Colonic mucosa (tissue), 4 donors: ENCODE results near the gene TNP1. TPM values are rescaled to one million over a fixed set of nuclear protein-coding genes. Genes with fewer than 3 reads are reported as not detected.

Source experiments
- DNase-seq: peaks from one replicate; pipeline ENCODE4 v3.0.0-alpha.2; 2020
- H3K27ac ChIP-seq: fragments of 200-600 bp; one replicate; pipeline ENCODE4 v1.8.0; 2021
- H3K27me3 ChIP-seq: fragments of 200-600 bp; one replicate; pipeline ENCODE4 v1.8.0; 2021
- H3K36me3 ChIP-seq: fragments of 200-600 bp; one replicate; pipeline ENCODE4 v1.8.0; 2021
- H3K4me1 ChIP-seq: fragments of 200-600 bp; one replicate; pipeline ENCODE4 v1.8.0; 2021; ENCODE audit warnings: mild to moderate bottlenecking
- H3K4me3 ChIP-seq: fragments of 200-600 bp; one replicate; pipeline ENCODE4 v1.8.0; 2021
- H3K9ac ChIP-seq, 2 donors: one replicate each; pipeline ENCODE4 v1.7.0; 2013; ENCODE audit warnings: control low read depth in 2 of 2, low read depth in 2 of 2, low read length in 2 of 2
- H3K9me3 ChIP-seq: fragments of 200-600 bp; one replicate; pipeline ENCODE4 v1.8.0; 2021
- intact Hi-C: fragments of 100-400 bp; cut with DNase I; formaldehyde crosslinking; loops from one replicate; pipeline ENCODE4 v1.14.1; 2022
- total RNA-seq, 2 donors: library from RNA; stranded (reverse); fragmentation: NEBNext Ultra II Directional in 1 of 2; extraction: Animal tissue kit (Norgen Biotek cat#: 25700) in 1 of 2; gene quantifications; one replicate each; pipeline ENCODE4 v1.2.1, GENCODE V29; 2021
- TF ChIP-seq, protein P1 (sequence below): fragments of 200-600 bp; IDR thresholded peaks from one replicate; pipeline ENCODE4 v1.8.0; 2022; ENCODE audit warnings: antibody characterized with exemption, mild to moderate bottlenecking
- donor health status: healthy.
- donor health status: DM: no; HTN: no; CAD: no.
- donor health status: DM: no; HTN: no; CAD: no.

Gene TNP1
- not detected for total RNA-seq

DNA sequence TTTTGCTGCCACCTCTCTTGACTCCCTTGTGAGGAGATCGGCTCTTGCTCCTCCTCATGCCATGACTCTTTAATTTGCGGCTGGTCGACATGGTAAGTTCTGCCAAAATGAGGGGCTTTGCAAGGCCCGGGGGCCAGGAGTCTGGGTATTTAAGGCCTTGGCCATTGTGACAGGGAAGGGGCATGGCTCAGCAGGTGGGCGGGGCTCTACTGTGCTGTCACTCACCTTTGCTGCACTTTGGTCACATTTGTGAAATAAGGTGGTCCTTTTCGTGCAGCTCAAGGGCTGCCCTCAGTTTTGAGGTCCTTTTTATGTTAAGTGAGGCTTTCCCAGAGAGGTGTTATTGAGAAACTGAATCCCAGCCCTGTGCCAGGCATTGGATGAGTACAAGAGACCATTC lies at the start of gene TNP1:
TNP1 (minus strand) TSS at position 121 of the 400 bp plus-strand sequence; CDS start at position 91, 30 bp downstream.
- intact Hi-C loops = no loop called here
- Histone ChIP-seq H3K27me3 (no peaks in the 10 kb centered on the region), H3K4me1 (no peaks in the 10 kb centered on the region), H3K27ac (no peak within 1 kb of the TSS), H3K4me3 (no peak within 1 kb of the TSS), H3K9ac (no peak within 1 kb of the TSS), H3K36me3 (no peaks in the 10 kb centered on the region), H3K9me3 (no peaks in the 10 kb centered on the region)
- DNase-seq = no peak
- TF ChIP-seq, protein P1, sequence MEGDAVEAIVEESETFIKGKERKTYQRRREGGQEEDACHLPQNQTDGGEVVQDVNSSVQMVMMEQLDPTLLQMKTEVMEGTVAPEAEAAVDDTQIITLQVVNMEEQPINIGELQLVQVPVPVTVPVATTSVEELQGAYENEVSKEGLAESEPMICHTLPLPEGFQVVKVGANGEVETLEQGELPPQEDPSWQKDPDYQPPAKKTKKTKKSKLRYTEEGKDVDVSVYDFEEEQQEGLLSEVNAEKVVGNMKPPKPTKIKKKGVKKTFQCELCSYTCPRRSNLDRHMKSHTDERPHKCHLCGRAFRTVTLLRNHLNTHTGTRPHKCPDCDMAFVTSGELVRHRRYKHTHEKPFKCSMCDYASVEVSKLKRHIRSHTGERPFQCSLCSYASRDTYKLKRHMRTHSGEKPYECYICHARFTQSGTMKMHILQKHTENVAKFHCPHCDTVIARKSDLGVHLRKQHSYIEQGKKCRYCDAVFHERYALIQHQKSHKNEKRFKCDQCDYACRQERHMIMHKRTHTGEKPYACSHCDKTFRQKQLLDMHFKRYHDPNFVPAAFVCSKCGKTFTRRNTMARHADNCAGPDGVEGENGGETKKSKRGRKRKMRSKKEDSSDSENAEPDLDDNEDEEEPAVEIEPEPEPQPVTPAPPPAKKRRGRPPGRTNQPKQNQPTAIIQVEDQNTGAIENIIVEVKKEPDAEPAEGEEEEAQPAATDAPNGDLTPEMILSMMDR = no peak

DNA sequence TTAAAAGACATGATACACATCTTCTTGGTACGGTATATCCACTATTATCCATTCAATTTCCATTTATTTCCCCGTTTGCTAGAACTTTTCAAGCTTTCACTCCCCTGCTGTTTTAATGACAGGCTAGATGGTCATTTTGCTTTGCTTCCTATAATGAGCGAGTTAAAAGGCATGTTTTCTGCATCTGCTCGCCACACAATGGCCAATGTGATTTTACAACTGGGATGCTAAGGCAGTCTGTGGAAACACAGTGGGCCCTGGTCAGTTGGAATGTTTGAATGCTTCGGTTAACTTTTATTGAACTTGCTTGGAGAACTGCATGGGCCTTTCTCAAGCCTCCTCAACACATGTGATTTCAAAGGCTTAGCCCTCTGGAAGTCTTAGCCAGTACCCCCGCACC lies 48.4 kb upstream of the TNP1 start:
- no peaks in the 10 kb centered on the region for H3K36me3 ChIP-seq
- H3K4me3 ChIP-seq = no peak overlapping the region
- no peaks in the 10 kb centered on the region for H3K27me3 ChIP-seq
- no peaks in the 10 kb centered on the region for H3K4me1 ChIP-seq
- intact Hi-C loops = no loop called here
- H3K9me3 ChIP-seq = no peaks in the 10 kb centered on the region
- TF ChIP-seq, protein P1 = no peak
- DNase-seq = no peak
- no peak overlapping the region for H3K27ac ChIP-seq
- H3K9ac ChIP-seq = no peak overlapping the region

GRCh38 chr2:216905649-216906329 lies 45.9 kb upstream of the TNP1 start:
- Histone ChIP-seq H3K9me3 (no peaks in the 10 kb centered on the region), H3K4me3 (no peak overlapping the region)
- TF ChIP-seq, protein P1 = no peak

DNA sequence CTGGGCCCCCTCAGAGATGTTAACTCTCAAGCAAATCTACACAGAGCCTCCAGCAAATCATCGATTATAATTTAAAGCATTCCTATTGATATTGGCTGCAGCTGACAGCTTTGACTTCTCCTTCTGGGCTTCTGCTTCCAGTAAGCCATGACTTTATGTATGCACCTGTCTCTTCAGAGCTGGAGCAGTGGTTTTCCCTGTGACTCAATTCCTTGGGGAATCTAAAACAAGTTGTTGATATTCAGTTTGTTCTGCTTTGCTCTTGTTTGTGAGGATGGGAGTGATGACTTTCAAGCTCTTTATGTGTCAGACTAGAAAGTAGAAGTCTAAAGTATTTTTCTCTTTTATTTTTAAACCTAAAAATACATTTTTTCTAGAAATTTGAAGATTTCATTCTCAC lies 45.1 kb upstream of the TNP1 start:
- intact Hi-C loops = no loop called here
- no peak overlapping the region for H3K27ac ChIP-seq
- no peaks in the 10 kb centered on the region for H3K36me3 ChIP-seq
- TF ChIP-seq, protein P1 = no peak
- H3K9ac ChIP-seq = no peak overlapping the region
- H3K4me1 ChIP-seq = no peaks in the 10 kb centered on the region
- H3K9me3 ChIP-seq = no peaks in the 10 kb centered on the region
- H3K4me3 ChIP-seq = no peak overlapping the region
- H3K27me3 ChIP-seq = no peaks in the 10 kb centered on the region
- DNase-seq = no peak

More at GRCh38 chr2:216905649-216906329, 45.9 kb upstream of the TNP1 start:
- Histone ChIP-seq H3K27me3 (no peaks in the 10 kb centered on the region), H3K36me3 (no peaks in the 10 kb centered on the region), H3K9ac (no peak overlapping the region), H3K27ac (no peak overlapping the region), H3K4me1 (no peaks in the 10 kb centered on the region)
- no peak for DNase-seq
- intact Hi-C loops = no loop called here

DNA sequence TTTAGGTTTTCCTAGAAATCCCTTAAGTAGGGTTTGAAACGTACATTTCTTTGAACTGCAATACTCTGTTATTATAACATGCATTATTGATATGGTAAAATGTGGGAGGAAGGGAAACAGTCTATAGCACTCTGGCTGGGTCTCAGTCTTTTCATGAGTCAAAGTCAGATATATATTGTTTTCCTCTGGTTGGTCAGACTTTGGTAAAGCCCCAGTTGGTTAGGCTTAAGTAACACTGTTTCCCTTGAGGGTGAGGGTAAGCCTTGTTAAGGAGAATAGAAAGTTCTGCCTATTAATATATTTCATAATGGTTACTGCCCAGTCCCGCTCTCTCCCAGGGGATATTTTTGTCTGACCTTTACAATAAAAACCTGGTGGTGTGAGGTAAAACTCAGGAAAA lies 44.7 kb upstream of the TNP1 start:
- intact Hi-C loops = no loop called here
- Histone ChIP-seq H3K4me3 (no peak overlapping the region), H3K27me3 (no peaks in the 10 kb centered on the region), H3K36me3 (no peaks in the 10 kb centered on the region), H3K9ac (no peak overlapping the region), H3K9me3 (no peaks in the 10 kb centered on the region), H3K27ac (no peak overlapping the region), H3K4me1 (no peaks in the 10 kb centered on the region)
- TF ChIP-seq, protein P1 = no peak
- no peak for DNase-seq
